Measurements from ENCODE around the gene DDX27.

The DDX27 gene

GRCh38 chr20:49210101-49210756, 9.0 kb upstream of the DDX27 start:
- DNase-seq, result no peak

DNA sequence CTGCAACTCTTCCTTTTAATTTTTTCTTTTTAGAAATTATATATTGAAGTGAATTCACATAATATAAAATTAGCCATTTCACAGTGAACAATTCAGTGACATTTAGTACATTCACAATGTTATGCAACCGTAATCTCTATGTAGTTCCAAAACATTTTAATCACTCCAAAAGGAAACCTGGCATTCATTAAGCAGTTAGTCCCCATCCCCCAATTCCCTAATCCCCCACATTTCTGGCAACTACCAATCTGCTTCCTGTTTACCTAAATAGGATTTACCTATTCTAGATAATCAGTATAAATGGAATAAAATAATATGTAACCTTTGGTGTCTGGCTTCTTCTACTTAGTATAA, 8.5 kb upstream of the DDX27 start:
- DNase-seq, result no peak

DNA sequence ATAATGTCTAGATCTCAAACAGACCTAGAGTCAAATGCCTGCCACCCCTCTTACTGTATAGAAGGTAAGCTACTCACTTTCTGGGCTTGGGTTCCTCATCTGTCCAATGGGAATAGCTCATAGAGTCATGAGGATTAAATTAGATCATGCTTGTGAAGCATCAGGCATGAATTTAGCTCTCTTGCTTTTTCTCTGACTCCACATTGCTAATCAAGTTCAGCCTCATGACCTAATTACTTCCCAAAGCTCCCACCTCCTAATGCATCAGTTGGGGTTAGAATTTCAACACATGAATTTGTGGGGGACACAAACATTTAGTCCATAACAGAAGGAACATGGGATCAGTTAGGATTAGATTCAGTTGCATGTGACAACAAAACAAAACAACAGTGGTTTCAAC, 4.6 kb upstream of the DDX27 start:
- DNase-seq, result no peak

DNA sequence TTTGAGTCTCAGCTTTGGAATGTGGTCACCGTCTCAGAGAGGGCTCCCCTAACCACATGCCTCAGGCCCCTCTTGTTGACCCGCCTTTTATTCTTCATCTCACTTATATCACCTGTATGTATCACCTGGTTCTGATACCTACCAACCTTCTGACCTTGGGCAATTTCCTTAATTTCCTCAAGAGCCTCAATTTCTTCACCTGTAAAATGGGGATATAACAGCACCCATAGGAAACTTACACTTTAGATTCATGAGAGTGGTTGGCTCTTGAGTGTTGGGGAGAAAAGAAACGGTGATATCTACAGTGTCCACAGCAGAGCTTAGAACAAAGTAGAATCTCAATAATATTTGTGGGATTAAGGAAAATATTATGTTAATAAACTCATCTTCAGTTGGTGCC, 4.0 kb upstream of the DDX27 start:
- no peak for DNase-seq

DNA sequence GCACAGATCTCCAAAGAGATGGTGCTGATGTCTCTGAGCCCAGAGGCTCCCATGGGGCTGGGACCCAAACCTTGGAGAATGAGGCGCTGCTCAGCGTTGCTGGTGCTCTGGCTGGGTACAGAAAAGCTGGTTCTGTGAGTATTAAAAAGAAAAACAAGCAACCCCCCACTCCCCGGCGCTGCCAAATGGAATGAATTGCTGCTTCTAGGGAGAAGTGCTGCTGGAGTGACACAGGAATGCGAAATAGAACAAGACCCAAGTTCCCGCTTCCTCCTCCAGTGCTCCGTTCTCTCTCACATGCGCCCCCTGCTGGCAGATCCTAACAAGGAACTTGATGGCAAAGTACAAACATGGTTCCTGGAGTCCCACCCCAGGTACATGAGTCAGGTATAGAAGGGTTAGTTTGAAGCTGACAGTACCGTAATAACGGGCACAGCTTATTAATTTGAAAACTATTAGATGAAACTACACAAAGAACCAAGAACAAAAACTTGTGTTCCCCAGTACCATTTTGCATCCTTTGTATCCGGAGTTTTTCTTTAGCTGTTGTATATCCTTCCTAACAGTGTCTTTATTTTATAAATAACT, 2.1 kb upstream of the DDX27 start:
- DNase-seq, result peak; percentile 90

- peak; percentile 45 for DNase-seq
These were observed 501 bp upstream of the DDX27 start for GRCh38 chr20:49218739-49219090.

DNA sequence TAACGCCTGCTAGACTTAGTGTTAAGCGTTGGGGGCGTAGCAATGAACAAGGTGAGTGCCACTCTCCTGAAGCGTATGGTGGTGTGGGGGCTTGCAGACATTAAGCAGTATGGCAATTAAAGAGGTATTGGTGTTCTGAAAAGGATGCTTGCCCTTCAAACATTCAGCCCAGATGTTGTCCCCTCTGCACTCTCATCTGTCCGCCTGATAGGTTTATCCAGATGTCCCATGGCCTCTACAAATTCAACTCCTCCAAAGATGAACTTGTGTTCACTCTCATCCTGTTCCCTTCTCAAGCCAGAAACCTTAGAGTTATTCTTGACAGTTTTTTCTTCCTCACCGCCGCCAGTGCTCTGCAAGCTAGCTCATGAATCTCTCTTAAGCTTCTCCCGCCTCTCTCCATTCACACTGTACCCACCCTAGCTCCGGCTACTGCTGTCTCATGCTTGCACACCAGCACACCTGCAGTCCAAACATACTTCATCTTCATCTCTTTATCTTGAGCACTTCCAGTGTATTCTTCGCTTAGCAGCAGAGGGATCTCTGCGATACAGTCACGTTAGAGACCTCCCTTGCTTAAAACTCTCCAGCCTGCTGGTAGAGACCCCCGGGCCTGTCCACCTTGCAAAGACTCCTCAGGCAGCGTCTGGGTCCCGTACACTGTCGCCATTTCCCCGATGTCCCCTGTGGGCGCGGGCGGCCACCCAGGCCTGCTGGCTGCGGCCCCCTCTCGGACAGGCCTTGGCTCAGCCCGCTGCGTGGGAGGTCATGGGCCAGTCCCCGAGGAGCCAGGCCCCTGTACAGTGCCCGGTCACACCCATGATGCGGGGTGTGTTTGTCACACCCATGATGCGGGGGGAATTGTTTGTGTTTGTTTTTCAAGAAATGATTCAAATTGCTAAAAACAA, 962 bp downstream of the DDX27 start:
- DNase-seq, result no peak

DNA sequence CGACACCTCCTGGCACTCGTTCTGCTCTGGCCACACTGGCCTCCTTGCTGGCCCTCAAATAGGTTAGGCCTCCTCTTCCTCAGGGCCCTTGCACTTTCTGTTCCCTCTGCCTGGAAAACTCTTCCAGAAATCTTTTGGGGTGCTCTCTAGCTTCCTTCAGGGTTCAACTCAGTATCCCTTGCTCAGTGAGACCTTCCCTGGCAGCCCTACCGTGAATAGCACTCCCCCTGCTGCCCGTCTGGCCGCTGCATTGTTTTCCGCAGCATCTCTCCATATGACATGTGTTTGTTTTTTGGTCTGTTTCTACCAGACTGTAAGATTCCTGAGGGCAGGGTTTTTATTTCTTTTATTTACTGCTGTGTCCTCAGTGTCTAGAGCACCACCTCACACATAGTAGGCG, 6.7 kb downstream of the DDX27 start:
- DNase-seq, result no peak

DNA sequence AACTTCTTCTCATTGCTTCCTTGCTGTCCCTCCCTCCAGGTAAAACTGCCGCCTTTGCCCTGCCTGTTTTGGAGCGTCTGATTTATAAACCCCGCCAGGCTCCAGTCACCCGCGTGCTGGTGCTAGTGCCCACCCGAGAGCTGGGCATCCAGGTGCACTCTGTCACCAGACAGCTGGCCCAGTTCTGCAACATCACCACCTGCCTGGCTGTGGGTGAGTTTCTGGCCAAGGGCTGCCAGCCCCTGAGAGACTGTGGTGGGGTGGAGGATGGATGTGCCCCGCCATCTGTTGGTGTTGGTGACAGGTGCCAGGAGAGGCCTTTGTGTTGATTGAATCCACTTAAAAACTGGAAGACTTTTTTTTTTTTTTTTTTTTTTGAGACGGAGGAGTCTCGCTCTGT, 9.5 kb downstream of the DDX27 start:
- DNase-seq, result peak; percentile 54

DNA sequence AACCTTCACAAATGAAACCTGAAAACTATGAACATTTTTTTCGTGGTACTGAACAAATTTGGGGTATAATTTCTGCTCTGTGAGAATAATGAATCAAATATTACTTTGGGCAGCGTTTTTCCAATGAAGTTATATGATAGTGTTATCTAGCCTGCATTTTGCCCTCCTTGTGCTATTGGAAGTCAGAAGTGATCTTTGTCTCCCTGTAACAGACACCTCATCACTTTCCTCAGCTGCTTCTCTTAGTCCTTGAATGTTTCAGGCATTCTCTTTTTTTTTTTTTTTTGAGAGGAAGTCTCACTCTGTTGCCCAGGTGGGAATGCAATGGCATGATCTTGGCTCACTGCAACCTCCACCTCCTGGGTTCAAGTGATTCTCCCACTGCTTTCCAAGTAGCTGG, 10.2 kb downstream of the DDX27 start:
- no peak for DNase-seq

GRCh38 chr20:49230021-49230420, 10.8 kb downstream of the DDX27 start:
- DNase-seq, result no peak

DNA sequence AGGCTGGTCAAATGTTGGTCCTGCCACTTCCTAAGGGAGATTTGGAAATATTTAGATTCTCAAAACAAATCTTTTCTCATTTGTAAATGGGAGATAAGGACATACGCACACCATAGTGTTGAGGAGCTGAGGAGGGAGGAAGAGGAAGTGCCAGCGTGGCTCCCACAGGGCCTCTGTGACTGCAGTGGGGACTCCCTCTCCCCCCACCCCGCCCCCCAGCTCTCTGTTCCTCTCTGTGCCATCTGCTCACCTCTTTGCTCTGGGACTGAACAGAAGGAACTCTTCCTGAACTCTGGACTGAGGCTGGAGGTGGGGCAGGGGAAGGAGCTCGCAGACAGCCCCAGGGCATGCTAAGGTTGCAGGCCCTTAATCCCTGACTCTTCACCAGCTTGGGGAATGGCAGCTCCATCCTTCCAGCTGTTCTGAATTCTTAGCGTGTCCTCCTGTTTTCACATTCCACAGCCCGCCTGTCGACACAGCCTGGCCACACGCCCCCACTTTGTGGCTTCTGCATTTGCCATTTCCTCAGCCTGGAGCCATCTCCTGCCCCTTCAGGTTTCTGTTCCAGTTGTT, 11.4 kb downstream of the DDX27 start:
- DNase-seq, result peak; percentile 76

DNA sequence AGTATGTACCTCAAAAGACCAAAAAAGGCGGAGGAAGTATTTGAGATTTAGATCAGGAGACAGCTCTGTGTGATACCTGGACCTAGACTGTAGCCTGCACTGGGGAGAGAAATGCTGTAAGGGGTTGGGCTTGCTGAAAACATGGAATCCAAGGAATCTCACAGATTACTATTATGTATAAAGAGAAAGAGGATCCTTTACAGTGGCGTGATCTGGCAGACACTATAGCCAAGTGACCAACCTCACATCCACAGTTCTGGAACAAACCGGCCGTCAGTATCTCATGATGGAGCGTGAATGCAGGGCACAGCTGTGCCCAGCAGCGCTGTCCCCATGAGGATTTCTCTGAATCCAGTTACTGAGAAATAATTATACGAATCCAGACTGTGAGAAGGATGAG, 12.3 kb downstream of the DDX27 start:
- DNase-seq, result no peak

DNA sequence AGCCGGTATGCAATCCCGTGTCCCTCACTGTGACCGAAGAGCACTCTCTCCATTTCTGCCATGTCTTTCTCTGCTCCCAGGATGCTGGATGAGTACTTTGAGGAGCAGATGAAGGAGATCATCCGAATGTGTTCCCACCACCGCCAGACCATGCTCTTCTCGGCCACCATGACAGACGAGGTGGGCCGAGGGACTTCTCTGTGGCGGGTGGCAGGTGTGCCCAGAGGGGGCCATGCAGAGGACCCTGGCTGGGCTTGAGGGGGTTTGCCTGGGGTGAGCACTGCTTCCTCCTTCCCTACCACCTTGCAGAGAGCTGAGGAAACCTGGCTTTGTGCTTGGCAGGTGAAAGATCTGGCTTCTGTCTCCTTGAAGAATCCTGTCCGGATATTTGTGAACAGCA, 14.0 kb downstream of the DDX27 start:
- no peak for DNase-seq

DNA sequence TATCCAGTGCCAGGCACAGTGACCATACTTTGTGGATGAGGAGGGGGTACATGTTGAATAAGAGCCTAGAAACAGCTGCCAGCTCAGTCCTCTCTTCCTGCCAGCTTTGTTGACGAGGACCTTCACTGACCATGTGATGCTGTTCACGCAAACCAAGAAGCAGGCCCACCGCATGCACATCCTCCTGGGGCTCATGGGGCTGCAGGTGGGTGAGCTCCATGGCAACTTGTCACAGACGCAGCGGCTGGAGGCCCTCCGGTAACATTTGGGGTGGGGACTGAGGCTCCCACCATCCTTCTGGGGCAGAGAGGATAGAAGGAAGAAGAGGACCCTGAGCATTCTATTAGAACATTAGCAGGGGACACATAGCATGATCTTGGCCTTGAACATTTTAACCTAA, 15.6 kb downstream of the DDX27 start:
- no peak for DNase-seq

DNA sequence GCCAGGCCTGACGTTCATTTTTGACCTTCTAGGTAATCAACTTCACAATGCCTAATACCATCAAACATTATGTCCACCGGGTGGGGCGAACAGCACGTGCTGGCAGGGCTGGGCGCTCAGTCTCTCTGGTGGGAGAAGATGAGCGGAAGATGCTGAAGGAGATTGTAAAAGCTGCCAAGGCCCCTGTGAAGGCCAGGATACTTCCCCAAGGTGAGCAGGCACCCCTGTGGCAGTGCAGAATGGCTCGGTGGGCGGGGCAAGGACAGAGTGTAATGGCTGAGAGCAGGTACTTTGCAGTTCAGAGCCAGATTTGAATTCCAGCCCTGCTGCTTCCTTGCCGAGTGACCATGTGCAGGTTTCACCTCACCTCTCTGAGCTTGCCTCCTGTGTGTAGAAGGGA, 17.1 kb downstream of the DDX27 start:
- no peak for DNase-seq

- no peak for DNase-seq
These were observed 18.3 kb downstream of the DDX27 start for GRCh38 chr20:49237531-49237930.

GRCh38 chr20:49245921-49246740, 26.9 kb downstream of the DDX27 start:
- no peak for DNase-seq

GRCh38 chr20:49247169-49247723, 28.0 kb downstream of the DDX27 start:
- no peak for DNase-seq

- no peak for DNase-seq
These were observed 28.6 kb downstream of the DDX27 start for GRCh38 chr20:49247792-49248191.

DNA sequence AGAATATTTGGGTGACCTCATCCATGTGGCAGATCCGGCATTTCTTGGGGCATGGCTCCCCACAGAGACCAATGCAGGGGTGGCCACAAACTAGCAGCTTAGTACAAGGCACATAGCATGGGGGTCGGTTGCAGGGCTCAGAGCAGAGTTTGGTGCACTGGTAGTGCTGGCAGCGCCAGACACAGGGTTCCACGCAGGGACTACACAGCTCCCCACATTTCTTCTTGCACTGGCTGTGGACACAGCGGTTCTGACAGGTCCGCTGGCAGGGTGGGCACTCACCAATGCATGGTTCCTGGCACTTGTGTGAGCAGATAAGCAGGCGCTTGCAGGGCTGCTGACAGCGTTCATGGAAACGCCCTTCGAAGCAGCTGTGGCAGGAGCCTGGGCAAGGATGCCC, 29.1 kb downstream of the DDX27 start:
- no peak for DNase-seq

GRCh38 chr20:49248879-49249665, 29.9 kb downstream of the DDX27 start:
- no peak for DNase-seq
